Measurements from ENCODE around the gene ERCC2. TPM values are rescaled to one million over a fixed set of nuclear protein-coding genes. Genes with fewer than 3 reads are reported as not detected.
"Not testable (repeated sequence)": the region's sequence is repeated elsewhere in the genome, so short reads cannot be mapped to it uniquely, and the experiment has no call there.

Gene ERCC2
- total RNA-seq, 1 donor from 2014 or later: 67.3 TPM

DNA sequence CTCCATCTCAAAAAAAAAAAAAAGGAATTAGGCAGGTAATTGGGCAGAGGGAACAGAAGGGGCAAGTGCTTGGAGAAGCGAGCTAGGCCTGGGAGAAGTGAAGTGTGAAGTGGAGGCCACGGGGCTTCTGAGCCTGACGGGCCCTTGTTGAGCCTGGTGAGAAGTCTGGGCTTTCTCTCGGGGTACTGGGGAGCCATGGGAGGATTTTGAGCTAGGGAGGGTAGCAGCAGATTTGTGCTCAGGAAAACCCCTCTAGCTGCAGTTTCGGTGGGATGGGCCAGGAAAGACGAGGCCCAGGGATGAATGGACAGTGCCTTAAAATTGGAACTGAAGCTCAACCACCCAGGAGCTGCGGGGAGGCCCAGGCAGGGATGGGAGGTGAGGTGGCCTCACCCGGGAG, 44.1 kb upstream of the ERCC2 start:
- Mint-ChIP-seq H3K9me3 (no peaks in the 10 kb centered on the region), H3K27me3 (ENCODE audit: low read depth) (no peaks in the 10 kb centered on the region), H3K4me1 (no peaks in the 10 kb centered on the region), H3K36me3 (ENCODE audit: low read depth) (peaks cover 12% of the 10 kb centered on the region), H3K4me3 (no peak overlapping the region), H3K27ac (ENCODE audit: unreplicated experiment) (no peak overlapping the region)
- TF ChIP-seq, protein P1, sequence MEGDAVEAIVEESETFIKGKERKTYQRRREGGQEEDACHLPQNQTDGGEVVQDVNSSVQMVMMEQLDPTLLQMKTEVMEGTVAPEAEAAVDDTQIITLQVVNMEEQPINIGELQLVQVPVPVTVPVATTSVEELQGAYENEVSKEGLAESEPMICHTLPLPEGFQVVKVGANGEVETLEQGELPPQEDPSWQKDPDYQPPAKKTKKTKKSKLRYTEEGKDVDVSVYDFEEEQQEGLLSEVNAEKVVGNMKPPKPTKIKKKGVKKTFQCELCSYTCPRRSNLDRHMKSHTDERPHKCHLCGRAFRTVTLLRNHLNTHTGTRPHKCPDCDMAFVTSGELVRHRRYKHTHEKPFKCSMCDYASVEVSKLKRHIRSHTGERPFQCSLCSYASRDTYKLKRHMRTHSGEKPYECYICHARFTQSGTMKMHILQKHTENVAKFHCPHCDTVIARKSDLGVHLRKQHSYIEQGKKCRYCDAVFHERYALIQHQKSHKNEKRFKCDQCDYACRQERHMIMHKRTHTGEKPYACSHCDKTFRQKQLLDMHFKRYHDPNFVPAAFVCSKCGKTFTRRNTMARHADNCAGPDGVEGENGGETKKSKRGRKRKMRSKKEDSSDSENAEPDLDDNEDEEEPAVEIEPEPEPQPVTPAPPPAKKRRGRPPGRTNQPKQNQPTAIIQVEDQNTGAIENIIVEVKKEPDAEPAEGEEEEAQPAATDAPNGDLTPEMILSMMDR (conservative IDR thresholded peaks at IDR 0.05): no peak
- DNase-seq (ENCODE audit: low read depth, low spot score): no peak

DNA sequence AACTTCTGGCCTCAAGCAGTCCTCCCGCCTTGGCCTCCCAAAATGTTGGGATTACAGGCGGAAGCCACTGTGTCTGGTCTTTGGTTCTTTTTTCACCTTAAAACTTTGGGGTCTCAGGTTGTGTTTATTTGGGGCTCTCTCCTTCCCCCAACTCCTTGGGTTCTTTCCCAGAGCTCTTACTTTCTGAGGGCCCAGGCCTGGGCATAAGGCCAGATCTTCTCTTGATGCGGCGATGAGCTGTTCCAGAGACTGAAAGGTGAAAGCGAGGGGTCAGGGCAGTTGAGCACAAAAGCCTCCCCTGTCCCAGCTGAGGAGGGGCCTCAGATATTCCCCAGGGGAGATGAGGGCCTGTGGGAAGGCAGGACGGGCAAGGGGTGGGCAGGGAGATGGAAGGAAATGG, 43.1 kb upstream of the ERCC2 start:
- H3K9me3 Mint-ChIP-seq: no peaks in the 10 kb centered on the region
- peaks cover 4% of the 10 kb centered on the region for H3K4me1 Mint-ChIP-seq
- no peaks in the 10 kb centered on the region for H3K27me3 Mint-ChIP-seq (ENCODE audit: low read depth)
- TF ChIP-seq, protein P1 (conservative IDR thresholded peaks at IDR 0.05): no peak
- H3K27ac Mint-ChIP-seq (ENCODE audit: unreplicated experiment): no peak overlapping the region
- no peak for DNase-seq (ENCODE audit: low read depth, low spot score)
- H3K36me3 Mint-ChIP-seq (ENCODE audit: low read depth): peaks cover 12% of the 10 kb centered on the region
- H3K4me3 Mint-ChIP-seq: no peak overlapping the region

DNA sequence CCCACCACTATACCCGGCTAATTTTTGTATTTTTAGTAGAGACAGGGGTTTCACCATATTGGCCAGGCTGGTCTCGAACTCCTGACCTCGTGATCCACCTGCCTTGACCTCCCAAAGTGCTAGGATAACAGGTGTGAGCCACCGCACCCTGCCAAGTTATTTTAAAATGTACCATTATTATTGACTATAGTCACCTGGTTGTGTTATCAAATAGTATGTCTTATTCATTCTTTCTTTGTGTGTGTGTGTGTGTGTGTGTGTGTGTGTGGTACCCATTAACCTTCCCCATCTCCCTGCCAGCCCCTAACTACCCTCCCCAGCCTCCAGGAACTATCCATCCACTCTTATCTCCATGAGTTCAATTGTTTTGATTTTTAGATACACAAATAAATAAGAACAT, 40.0 kb upstream of the ERCC2 start:
- not testable (repeated sequence) for H3K9me3 Mint-ChIP-seq; H3K27me3 Mint-ChIP-seq (ENCODE audit: low read depth); H3K27ac Mint-ChIP-seq (ENCODE audit: unreplicated experiment); DNase-seq (ENCODE audit: low read depth, low spot score)
- Mint-ChIP-seq H3K4me3 (peak overlapping the region; percentile 56), H3K4me1 (peaks cover 20% of the 10 kb centered on the region), H3K36me3 (ENCODE audit: low read depth) (peaks cover 12% of the 10 kb centered on the region)

DNA sequence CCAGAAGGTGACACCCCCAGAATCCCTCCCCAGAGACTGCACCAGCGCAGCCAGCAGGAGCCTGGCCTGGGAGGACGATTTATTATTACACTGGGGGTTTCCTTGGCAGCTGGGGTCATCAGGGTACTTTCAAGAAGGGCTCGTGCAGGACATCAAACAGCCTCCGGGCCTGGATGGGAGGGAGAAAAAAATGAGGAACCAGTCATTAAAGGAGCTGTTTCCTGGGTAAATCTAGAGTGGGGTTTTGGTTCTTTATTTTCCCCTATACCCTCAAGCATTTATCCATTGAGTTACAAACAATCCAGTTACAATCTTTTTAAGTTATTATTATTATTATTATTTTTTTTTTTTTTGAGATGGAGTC, 39.2 kb upstream of the ERCC2 start:
- Mint-ChIP-seq H3K9me3 (no peaks in the 10 kb centered on the region), H3K27me3 (ENCODE audit: low read depth) (peaks cover 18% of the 10 kb centered on the region), H3K27ac (ENCODE audit: unreplicated experiment) (no peak overlapping the region), H3K4me3 (no peak overlapping the region), H3K36me3 (ENCODE audit: low read depth) (peaks cover 12% of the 10 kb centered on the region), H3K4me1 (peaks cover 26% of the 10 kb centered on the region)
- TF ChIP-seq, protein P1 (conservative IDR thresholded peaks at IDR 0.05): no peak
- no peak for DNase-seq (ENCODE audit: low read depth, low spot score)

DNA sequence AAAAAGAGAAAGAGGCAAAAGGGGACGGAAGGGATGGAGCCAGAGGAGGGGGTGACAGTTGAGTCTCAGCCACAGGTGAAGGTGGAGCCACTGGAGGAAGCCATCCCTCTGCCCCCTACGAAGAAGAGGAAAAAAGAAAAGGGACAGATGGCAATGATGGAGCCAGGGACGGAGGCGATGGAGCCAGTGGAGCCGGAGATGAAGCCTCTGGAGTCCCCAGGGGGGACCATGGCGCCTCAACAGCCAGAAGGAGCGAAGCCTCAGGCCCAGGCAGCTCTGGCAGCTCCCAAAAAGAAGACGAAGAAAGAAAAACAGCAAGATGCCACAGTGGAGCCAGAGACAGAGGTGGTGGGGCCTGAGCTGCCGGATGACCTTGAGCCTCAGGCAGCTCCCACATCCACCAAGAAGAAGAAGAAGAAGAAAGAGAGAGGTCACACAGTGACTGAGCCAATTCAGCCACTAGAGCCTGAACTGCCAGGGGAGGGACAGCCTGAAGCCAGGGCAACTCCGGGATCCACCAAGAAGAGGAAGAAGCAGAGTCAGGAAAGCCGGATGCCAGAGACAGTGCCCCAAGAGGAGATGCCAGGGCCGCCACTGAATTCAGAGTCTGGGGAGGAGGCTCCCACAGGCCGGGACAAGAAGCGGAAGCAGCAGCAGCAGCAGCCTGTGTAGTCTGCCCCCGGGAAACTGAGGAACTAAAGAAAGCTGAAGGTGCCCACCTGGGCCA, 38.6 kb upstream of the ERCC2 start:
- peaks cover 23% of the 10 kb centered on the region for H3K27me3 Mint-ChIP-seq (ENCODE audit: low read depth)
- DNase-seq (ENCODE audit: low read depth, low spot score): no peak
- H3K9me3 Mint-ChIP-seq: no peaks in the 10 kb centered on the region
- peak overlapping the region; percentile 58 for H3K27ac Mint-ChIP-seq (ENCODE audit: unreplicated experiment)
- H3K36me3 Mint-ChIP-seq (ENCODE audit: low read depth): peaks cover 12% of the 10 kb centered on the region
- TF ChIP-seq, protein P1 (conservative IDR thresholded peaks at IDR 0.05): no peak
- H3K4me3 Mint-ChIP-seq: peak overlapping the region; percentile 14
- H3K4me1 Mint-ChIP-seq: peaks cover 30% of the 10 kb centered on the region

DNA sequence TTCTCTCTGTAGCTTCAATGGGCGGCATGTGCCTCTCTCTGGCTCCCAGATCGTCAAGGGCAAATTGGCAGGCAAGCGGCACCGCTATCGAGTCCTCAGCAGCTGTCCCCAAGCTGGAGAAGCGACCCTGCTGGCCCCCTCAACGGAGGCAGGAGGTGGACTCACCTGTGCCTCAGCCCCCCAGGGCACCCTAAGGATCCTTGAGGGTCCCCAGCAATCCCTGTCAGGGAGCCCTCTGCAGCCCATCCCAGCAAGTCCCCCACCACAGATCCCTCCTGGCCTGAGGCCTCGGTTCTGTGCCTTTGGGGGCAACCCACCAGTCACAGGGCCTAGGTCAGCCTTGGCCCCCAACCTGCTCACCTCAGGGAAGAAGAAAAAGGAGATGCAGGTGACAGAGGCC, 37.7 kb upstream of the ERCC2 start:
- peak overlapping the region; percentile 74 for H3K4me3 Mint-ChIP-seq
- H3K4me1 Mint-ChIP-seq: peaks cover 39% of the 10 kb centered on the region
- H3K9me3 Mint-ChIP-seq: no peaks in the 10 kb centered on the region
- DNase-seq (ENCODE audit: low read depth, low spot score): no peak
- TF ChIP-seq, protein P1 (conservative IDR thresholded peaks at IDR 0.05): no peak
- no peak overlapping the region for H3K27ac Mint-ChIP-seq (ENCODE audit: unreplicated experiment)
- peaks cover 32% of the 10 kb centered on the region for H3K27me3 Mint-ChIP-seq (ENCODE audit: low read depth)
- peaks cover 6% of the 10 kb centered on the region for H3K36me3 Mint-ChIP-seq (ENCODE audit: low read depth)

DNA sequence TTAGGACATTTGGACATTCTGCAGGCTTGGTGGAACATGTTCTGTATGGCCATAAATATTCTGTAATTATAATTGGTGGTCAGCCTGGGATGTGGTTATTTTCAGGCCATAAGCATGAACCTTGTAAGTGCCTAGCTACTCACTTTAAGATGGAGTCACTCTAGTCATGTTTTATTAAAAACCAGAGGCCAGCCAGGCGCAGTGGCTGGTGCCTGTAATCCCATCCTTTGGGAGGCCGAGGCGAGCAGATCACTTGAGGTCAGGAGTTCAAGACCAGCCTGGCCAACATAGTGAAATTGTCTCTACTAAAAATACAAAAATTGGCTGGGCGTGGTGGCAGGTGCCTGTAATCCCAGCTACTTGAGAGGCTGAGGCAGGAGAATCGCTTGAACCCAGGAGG, 37.2 kb upstream of the ERCC2 start:
- H3K36me3 Mint-ChIP-seq (ENCODE audit: low read depth); H3K27ac Mint-ChIP-seq (ENCODE audit: unreplicated experiment); H3K9me3 Mint-ChIP-seq; DNase-seq (ENCODE audit: low read depth, low spot score): not testable (repeated sequence)
- Mint-ChIP-seq H3K4me1 (peaks cover 42% of the 10 kb centered on the region), H3K4me3 (peak overlapping the region; percentile 93), H3K27me3 (ENCODE audit: low read depth) (peaks cover 37% of the 10 kb centered on the region)
